SKM-1 treated with dmso at 0.1 percent for 144 hours (cell line): ENCODE data around the gene FXYD6.
"Not testable (repeated sequence)": the region's sequence is repeated elsewhere in the genome, so short reads cannot be mapped to it uniquely, and the experiment has no call there.

Experiments
- DNase-seq: peaks from one replicate; lab custom pipeline; 2025; ENCODE audit not compliant: unreplicated experiment; lab: John Stamatoyannopoulos, UW

FXYD6 gene

DNA sequence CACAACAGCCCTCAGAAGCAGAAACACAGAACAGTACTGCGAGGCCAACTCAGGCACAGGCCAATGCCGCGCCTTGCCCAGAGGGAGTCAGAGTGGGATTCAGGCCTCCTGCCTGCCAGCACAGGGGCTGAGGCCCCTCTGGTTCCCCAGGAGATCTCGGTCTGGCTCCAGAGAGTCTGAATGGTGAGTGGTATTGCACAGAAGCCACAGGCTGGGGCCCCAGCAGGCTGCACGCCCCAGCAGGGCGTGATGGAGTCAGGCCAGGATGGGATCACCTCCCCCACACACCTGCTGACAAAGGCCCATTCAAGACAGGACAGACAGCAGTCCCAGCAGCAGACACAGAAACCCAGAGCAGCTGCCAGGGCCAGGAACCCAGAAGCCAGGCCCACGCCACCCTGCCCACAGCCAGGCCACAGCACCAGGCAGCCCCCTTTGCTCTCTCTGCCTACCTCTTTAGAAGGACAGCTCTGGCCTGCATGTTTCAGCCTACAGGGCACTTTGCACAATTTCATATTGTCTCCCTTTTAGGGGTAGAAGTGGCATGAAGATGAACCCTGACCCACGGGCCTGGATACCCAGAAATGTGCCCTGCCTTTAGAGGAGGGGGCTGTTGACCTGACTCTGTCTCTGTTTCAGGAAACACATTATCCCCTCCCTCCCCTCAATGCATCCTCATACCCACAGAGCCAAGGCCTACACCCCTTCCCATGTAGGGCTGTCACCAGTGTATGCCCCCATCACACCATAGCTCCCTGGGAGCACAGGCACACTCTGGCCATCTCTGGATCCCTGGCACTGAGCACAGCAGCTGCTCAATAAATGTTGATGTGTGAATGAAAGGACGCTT, 6.1 kb downstream of the FXYD6 start:
- DNase-seq = no peak

DNA sequence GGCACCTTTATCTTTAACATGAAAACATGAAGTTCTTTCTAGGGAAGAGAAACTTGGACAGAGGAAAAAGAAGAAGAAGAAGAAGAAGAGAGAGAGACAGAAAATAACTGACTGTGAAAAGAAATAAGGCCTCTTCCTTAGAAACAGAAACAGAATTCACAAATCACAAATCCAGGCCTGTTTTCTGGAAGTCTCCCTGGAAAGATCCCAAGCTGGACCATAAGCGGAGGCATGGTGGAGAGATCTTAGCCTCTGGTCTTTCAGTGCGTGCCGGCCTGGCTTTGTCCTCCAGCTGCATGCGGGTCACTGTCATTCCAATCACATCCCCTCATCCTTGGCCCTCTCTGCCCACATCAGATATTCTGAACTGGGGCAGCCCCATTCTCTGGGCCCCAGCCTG, 6.9 kb downstream of the FXYD6 start:
- no peak for DNase-seq

DNA sequence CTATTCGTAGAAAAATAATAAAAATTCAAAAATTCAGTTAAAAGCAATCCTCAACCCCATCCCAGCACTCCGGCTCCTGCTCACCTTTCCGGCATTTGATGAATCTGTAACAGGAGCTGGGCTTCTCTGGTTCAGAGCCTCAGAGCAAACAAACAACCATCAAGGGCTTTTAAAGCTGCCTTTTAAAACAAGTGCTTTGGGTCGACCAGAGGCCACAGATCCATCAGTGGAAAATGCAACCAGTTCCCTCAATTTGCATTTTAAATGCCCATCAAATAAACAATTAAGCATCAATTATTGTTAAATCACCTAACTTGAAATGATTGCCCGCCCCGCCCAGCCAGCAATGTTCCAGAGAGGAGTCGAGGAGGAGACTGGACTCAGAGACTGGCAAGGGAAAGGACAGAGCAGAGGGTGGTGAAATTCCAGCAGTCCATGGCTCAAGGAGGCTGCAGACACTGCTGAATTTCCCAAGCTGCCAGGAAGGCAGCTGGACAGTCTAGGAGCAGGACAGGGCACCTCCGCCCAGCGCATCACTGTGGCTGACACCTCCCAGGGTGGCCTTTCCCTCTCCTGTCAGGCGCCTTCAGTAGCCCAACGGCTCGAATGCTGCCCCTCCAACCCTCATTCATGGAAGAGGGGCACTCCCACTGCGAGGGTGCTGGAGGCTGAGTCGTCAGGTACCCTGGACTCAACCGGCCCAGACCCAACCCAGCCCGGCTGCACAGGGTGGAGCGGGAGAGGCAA, 7.5 kb downstream of the FXYD6 start:
- no peak for DNase-seq

DNA sequence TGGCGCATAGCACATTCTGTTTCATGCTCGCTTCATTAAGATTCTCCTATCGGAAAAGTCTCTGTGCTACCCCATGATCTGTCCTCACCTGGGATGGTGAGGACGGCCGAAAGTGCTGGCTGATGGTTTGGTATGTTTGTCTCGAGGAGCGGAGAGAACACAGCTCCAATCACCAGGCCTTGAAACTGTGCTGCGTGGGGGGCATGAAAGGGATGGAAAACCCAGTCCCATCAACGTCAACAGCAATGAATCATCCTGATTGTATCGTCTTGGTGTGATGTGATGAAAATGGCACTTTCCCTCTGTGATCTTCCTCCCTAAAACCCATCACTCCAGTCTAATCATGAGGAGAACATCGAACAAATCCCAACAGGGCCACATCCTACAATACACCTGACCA, 8.4 kb downstream of the FXYD6 start:
- no peak for DNase-seq

DNA sequence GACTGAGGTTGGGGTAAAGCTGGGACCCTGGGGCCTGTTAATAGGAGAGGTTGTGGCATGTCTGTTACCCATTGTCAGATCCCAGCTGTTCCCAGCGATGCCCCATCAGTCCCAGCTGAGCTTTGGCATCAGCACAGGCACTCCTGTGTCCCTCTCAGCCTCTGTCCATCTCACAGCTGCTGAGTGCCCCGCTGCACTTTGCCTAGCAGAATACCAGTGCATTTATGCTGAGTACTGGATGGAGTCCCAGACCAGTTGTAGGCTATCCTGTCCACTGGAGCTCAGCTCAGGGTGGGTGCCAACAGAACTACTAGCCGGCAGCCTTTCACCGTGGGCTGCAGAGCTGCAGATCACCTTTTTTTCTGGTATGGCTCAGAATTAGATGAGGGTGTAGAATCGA, 9.9 kb downstream of the FXYD6 start:
- DNase-seq = no peak

DNA sequence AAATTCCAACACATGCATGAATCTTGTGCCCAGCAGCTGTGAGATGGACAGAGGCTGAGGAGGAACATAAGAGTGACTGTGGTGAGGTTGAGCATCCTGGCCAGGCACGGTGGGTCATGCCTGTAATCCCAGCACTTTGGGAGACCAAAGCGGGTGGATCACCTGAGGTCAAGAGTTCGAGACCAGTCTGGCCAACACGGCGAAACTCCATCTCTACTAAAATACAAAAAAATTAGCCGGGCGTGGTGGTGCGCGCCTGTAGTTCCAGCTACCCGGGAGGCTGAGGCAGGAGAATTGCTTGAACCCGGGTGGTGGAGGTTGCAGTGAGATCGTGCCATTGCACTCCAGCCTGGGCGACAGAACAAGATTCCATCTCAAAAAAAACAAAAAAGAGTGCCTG, 10.9 kb downstream of the FXYD6 start:
- DNase-seq = not testable (repeated sequence)

DNA sequence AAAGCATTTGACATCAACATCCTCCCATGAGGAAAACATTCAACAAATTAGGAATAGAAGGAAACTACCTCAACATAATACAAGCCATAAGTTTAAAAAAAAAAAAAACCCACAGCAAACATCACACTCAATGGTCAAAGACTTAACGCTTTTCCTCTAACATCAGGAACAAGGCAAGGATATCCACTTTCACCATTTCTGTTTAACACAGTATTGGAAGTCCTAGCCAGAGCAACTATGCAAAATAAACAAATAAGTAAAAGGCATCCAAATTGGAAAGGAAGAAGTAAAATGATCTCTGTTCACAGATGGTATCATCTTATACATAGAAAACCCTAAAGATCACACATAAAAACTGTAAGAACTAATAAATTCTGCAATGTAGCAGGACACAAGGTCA, 13.1 kb downstream of the FXYD6 start:
- no peak for DNase-seq

DNA sequence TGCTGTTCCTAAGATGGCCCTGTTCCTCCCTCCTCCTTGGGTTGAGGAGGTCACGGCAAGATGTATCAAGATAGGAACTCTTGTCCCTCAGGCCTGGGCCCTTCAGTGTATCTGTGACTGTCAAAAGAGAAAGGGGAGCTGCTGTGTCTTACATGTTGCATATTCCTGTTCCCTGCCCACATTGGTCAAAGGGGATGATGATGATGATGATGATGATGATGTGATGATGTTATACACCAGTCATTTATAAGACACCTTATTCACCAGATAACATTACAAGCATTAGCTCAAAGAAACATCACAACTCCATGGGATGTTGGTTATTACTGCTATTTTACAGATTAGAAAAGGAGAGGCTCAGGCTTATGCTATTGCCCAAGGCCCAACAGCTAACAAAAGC, 13.7 kb downstream of the FXYD6 start:
- no peak for DNase-seq

DNA sequence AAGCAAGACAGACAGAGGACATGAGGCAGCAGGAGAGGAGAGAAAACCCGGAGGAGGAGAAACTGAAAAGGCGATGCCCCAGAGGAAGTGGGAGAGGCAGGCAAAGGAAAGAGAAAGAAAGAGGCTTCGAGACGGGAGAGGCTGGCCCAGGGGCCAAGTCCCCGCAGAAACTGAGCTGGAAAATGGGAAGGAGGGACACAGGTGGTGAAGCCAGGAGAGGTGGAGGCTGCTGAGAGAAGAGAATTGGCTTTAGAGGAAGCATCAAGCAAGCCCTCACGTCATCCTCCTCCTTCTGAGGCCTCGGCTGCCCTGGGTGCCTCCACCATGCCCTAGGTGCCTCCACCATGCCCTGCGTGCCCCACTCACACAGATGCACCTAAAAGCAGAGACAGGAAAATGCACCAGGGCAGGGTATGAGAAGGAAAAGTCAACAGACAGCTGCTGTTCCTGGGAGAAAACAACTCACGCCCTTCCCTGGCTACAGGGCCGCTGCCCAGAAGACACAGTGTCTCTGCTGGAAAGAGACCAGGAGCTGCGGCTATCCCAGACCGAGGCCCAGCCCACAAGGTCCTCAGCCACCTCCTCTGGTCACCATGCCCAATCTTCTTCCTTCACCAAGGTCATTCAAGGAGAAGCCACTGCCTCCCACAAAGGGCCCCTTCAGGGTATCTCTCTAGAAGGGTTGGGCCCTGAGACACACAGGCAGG, 14.3 kb downstream of the FXYD6 start:
- DNase-seq = no peak

DNA sequence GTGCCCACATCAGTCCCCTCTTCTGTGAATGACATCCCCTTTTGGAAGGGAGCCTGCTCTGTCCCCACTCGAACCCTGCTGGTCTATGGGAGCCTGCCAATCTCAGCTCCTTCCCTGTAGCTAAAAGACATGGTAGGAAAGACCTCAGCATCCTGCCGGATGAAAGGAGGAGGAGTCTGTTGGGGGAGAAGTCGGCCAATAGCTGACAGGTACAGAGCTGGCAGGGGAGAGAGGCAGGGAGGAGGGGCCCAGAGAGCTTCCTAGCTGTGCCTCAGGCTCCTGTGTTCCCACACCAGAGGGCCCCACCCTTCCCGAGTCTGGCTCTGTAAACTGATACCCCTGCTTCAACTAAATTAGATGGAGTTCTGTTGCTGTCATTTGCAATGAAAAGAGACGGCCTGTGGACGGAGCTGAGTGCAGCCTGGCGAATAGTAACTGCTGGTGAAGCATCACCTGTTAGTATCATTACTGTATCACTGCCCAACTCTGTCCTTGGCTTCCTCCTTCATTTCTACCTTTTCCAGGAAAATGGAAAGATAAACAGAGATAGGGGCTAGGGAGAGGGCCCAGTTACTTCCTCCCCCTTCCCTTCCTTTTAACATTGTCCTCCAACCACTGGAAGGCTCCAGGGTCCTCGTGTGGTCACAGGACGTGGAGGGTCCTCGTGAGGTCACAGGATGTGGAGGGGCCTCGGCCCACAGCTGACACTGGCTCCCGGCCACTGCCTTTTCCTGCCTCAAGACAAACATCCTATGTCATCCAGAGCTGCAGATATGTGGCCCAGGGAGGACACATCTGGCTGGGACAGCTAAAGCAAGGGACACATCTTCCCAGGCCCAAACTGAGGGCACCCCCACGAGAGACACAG, 15.1 kb downstream of the FXYD6 start:
- DNase-seq = no peak

DNA sequence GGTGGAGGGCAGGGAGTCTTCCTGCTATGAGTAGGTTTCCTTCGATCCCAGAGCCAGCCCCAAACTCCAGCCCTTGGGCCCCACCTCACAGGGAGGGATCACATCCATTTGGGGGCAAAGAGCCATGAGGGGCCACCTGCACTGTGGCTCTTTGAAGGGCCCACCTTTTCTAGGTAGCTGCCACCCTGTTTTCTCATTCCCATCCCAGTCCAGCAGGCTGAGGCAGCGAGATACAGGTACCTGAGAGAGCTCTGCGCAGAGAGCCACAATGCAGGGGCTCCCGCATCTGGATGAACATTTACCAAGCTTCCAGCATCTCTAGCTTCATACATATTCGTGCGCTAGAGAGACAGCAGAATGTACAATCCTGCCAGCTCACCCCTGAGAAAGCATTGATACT, 16.3 kb downstream of the FXYD6 start:
- DNase-seq = no peak

DNA sequence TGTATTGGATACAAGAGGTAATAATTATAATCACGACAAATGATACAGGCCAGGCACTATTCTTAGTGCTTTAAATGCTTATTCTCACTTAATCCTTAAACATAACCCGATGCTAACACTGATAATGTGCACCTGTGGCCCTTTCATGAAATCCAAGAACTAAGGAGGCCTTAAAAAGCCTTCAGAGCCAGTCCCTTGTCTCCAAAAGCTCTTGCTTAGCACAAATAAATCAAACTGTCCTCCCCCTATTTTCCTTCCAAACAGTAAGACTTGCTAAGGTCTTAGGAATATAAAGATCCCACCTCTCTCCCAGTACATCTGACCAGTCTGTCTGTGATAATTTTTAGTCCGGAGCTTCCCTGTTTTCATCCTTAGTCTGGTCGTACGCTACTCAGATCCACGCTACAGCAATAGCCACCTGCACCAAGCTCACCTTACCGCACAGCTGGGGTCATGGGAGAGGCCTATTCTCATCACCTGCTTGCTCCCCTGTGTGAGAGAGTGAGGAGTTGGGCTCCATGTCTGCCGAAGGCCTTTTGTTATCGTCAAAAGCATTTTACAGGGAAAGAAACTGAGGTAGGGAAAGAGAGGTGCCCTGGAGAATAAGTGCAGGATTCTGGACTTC, 16.9 kb downstream of the FXYD6 start:
- DNase-seq = no peak

DNA sequence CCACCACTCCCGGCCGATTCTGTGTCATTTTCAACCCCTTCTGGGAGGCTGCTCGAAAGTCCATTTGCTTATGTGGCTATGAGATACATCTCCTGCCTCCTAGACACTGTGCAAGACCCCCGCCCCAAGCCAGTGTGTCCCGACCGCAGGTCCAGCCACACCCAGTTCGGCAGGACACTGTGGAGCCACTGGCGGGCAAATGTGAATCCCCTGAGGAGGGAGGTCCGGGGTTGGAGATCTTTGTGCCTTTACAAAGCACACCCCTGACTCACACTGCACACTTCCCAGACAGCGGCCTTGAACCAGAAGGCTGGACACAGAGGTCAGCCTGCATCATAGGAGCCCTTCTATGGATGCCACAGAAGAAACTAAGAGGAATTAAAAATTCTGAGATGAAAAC, 17.4 kb downstream of the FXYD6 start:
- no peak for DNase-seq

DNA sequence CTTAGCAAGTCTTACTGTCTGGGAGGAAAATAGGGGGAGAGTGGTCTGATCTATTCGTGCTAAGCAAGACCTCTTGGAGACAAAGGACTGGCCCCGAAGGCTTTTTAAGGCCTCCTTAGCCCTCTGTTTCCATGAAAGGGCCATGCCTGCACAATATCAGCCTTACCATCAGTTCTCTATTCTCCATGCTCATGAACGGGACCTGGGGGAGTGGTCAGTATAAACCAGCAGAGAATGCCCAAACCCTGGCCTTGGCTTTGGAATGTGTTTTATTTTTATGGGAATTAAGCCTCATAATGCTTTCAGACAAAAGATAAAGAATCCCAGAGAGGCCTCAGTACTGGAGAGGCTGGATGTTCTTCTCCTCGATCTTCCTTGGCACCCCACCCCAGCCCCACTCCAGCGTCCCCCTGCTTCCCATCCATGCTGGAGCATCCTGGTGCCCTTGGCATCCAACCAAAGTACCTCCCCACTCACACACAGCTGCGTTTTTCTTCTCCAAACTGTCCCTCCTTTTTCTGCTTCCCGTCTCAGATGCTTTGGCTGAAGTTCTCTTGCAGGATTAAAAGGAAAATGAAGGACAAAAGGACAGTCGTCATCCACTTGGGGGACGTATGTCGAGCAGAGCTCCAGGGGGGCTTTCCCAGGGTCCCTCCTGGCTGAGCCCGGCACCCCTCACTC, 18.6 kb downstream of the FXYD6 start:
- DNase-seq = no peak

DNA sequence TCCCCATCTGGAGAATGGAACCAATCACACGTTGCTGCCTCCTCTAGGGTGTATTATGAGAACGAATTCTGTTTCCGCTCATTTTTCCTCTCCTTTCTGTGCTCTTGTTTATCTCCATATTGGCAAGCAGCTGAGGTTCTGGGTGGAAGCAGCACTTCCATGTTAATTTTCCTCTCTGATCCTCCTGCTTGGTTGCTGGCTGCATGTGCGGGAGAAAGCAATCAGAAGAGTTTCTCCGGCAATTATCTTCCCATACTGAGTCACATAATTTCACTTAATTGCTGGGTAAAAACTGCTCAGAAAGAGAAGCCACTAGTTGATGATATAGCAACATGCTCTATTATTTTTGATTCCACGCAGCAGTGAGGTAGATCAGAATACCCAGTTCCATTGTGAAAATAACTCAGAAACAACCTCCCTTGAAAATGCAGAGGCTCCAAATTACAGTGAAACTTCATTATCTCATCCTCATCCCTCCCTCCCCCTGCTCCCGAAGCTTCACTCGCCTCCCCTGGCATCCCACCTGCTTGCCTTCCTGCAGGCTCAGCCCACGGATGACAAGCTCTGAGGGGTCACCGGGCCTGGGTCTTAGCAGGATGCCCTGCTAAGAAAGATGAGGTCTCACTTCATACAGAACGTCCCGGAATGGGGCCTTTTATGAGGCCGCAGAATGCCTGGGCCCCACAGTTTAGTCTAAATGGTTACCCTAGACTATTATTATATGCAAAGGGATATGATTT, 20.4 kb downstream of the FXYD6 start:
- no peak for DNase-seq

DNA sequence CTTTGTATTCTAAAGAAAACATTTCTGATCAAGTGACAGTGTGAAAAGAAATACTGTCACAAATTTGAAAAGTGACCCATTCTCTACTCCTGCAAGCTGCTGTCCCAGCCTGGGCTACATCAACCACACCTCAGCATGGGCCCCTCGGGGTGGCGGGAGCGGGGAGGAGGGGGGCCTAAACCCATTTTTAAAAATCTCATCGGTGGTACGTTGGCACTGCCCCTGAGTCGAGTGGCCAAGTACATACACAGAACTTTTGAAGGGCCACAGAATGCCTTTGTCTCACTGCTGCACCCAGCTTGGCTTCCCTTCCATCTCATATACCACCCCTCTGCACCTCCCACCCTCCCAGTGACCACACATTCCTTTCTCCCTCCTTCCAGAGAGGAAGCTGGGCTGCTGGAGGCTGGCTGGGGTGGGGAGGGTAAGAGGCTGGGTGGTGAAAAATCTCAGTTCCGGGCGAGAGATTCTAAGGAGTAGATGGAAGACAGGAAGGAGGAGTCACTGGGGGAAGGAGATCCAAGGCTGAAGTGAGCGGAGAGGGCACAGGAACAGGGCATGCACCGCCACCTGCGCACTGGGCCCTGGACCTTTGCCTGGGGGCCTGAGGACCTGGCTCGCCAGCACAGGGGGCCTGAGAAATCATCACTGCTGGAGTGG, 21.1 kb downstream of the FXYD6 start:
- no peak for DNase-seq

DNA sequence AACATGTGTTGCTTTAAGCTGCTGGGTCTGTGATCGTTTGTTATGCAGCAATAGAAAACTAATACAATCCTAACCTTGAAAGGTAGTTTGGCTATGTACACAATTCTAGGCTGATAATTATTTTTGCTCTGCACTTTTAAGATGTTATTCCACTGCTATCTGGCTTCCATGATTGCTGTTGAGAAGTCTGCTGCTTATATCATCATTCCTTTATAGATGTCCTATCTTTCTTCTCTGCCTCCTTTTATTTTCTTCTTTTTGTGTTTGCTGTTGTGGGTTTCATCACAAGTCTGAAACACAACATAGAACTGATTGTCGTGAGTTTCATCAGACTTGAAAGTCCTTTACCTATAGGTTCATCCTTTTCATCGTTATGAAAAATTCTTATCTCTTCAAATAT, 24.1 kb downstream of the FXYD6 start:
- no peak for DNase-seq

DNA sequence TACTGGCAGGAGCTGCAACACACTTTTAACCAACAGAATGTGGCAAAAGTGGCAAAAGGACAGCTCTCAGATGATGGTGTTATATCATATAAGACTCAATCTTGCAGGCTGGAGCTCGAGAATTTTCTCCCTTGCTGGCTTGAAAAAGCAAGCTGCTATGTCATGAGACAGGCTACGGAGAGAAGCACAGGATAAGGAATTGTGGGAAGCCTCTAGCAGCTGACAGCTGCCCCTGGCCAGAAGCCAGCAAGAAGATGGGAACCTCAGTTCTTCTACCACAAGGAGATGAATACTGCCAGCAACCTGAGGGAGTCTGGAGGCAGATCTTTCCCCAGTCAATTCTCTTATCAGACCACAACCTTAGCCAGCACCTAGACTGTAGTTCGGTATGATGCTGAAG, 24.6 kb downstream of the FXYD6 start:
- DNase-seq = no peak

DNA sequence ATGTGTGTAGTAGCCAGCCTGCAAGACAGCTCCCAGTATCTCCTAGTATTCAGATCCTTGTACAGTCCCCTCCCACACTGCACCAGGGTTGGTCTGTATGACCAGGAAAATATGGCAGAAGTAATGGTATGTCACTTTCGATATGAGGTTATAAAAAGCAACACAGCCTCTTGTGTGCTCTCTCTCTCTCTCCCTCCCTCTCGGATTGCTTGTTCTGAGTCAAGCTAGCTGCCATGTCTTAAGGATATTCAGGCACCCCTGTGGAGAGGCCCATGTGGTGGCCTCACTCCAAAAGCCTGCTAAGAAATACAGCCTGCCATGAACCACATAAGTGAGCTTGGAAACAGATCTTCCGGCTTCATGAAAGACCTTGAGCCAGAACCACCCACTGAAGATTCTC, 25.4 kb downstream of the FXYD6 start:
- no peak for DNase-seq
